Fibroblast of villous mesenchyme (primary cell): ENCODE data around the gene TAB2. TPM values are rescaled to one million over a fixed set of nuclear protein-coding genes. Genes with fewer than 3 reads are reported as not detected.

ENCODE experiments used
- DNase-seq: peaks from one replicate; pipeline ENCODE4 v3.0.0-alpha.2; 2010; ENCODE audit warnings: low read depth
- H3K4me3 ChIP-seq: 2 replicates; pipeline ENCODE4 v1.5.1; 2011; ENCODE audit warnings: low read depth, mild to moderate bottlenecking, low read length
- CTCF ChIP-seq: IDR thresholded peaks from 2 replicates; pipeline ENCODE4 v1.5.1; 2012; ENCODE audit warnings: low read depth, mild to moderate bottlenecking, low read length; ENCODE audit not compliant: insufficient read depth
- total RNA-seq: library from RNA; depleted of rRNA; stranded (reverse); fragments of >200 nt; gene quantifications from 2 replicates; pipeline ENCODE4 v1.2.3, GENCODE V29; 2012

Gene TAB2
- total RNA-seq, 1 donor, result 36.3 TPM

DNA sequence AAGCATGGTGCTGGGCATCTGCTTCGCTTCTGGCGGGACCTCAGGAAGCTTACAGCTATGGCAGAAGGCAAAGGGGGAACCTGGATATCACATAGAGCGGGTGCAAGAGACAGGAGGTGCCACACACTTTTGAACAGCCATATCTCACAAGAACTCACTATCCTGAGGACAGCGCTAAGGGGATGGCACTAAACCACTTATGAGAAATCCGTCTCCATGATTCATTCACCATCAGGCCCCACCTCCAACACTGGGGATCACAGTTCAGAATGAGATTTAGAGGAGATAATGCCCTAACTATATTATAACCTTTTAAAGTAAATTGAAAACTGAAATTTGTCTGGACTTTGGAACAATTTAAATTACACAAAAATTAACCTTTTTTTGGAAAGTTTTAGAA, 44.8 kb downstream of the TAB2 start:
- H3K4me3 ChIP-seq, result no peak overlapping the region
- DNase-seq, result no peak
- TF ChIP-seq CTCF, result no peak

DNA sequence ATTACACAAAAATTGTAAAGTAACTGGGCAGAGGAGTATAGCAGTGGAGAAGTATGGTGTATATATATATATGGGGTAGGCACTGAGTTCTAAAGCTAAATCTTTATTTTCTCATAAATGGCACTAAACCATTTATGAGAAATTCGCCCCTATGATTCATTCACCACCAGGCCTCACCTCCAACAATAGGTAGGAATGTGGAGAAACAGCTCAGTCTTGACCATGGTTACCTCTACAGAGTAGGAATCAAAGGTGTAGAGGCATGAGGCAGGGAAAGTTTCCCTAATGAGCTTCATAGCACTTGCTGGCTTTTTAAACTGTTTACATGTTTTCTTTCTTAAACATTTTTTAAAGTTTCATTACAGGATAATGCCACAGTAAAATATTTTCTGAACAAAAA, 45.6 kb downstream of the TAB2 start:
- no peak for DNase-seq
- TF ChIP-seq CTCF, result no peak
- H3K4me3 ChIP-seq, result no peak overlapping the region

DNA sequence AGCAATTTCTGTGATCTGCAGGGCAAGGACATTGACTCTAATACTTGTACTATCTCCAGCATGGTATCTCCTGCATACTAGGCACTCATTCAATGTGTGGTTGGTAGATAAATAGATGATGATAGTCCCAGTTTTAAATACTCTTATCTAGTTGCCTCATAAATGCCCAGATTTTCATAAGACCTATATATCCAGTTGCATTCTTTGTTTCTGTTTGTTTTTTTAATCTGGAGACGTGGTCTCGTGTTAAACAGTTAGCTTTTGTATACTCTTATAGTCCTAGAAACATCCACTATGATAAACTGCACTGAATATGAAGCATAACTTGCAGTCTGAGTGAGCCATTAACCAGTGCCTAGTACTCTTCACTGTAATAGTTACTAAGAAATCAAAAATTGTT, 47.0 kb downstream of the TAB2 start:
- H3K4me3 ChIP-seq, result no peak overlapping the region
- DNase-seq, result peak; percentile 50
- no peak for TF ChIP-seq CTCF

DNA sequence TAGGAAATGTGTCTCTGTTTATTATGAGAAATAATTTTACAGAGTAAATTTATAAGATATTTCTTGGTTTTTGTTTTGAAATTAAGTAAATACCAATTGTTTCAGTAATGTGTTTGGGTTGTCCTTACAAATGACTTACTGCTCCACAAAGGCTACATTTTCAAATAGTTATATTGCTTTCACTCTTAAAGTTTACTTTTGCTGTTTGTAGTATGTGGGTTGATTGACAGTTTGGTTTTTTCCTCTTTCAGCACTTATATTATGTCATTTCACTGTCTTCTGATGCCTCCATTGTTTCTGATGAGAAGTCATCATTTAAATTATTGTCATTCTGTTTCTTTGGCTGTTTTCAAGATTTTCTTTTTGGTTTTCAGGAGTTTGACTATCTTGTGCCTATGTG, 47.7 kb downstream of the TAB2 start:
- no peak overlapping the region for H3K4me3 ChIP-seq
- TF ChIP-seq CTCF, result no peak
- no peak for DNase-seq

- no peak for DNase-seq
- no peak overlapping the region for H3K4me3 ChIP-seq
- TF ChIP-seq CTCF, result no peak
Measured at GRCh38 chr6:149366267-149366921, 48.9 kb downstream of the TAB2 start.

DNA sequence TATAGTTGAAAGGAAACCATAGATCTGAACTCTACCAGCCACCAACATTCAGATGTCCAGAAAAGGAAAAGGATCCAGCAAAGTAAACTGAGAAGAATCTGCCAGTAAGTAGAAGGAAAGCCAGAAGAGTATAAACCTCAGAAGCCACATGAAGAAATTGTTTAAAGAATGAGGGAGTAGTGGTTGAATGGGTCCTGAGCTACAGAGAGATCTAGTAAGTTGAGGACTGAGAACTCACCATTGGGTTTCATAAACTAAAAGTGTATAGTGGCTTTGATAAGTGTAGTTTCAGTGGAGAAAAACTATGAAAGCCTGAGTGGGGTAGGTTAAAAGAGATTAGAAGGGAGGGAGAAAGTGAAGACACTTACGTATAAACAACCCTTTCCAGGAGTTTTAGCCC, 50.6 kb downstream of the TAB2 start:
- H3K4me3 ChIP-seq, result no peak overlapping the region
- TF ChIP-seq CTCF, result no peak
- DNase-seq, result no peak

DNA sequence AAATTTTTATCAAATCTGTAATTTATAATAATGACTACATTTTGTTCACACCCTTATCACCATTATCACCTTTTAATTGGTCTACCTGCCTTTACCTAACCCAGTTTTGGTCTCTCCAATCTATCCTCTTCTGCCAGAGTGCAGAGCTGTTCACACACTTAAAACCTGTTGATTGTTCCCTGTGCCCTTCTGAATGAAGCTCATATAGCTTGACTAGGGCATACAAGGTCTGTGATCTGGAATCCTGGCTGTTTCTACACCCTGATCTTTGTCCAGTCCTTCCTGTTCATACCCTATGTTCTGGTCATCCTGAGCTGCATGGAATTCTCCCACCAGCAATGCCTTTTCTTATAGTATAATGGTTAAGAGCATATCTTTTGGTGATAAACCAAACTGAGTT, 53.6 kb downstream of the TAB2 start:
- DNase-seq, result no peak
- H3K4me3 ChIP-seq, result no peak overlapping the region
- TF ChIP-seq CTCF, result no peak
